GM19324 (cell line): ENCODE results near the gene ELAVL2.
"Not testable (repeated sequence)": the region's sequence is repeated elsewhere in the genome, so short reads cannot be mapped to it uniquely, and the experiment has no call there.

Experiments used
- ATAC-seq: cut with Tn5 transposase; IDR thresholded peaks from one replicate; pipeline ENCODE4 v1.9.1; 2021; ENCODE audit warnings: mild to moderate bottlenecking, moderate library complexity; ENCODE audit not compliant: unreplicated experiment, low FRiP score

ELAVL2 gene

DNA sequence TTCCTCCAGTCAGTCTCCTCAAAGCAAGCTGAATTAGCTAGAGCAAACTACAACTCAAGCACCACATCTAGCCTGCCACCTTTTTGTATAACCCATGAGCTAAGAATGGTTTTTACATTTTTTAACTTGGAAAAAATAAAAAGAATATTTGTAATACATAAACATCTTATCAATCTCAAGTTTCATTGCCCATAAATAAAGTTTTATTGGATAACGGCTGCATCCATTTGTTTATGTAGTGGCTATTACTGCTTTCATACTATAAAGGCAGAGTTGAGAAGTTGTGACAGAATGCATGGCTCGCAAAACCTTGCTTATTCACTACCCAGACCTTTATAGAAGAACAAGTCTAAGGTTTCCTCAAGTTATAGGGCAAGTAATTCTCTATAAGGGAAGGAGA is 95.7 kb downstream of the ELAVL2 start:
- no peak for ATAC-seq

DNA sequence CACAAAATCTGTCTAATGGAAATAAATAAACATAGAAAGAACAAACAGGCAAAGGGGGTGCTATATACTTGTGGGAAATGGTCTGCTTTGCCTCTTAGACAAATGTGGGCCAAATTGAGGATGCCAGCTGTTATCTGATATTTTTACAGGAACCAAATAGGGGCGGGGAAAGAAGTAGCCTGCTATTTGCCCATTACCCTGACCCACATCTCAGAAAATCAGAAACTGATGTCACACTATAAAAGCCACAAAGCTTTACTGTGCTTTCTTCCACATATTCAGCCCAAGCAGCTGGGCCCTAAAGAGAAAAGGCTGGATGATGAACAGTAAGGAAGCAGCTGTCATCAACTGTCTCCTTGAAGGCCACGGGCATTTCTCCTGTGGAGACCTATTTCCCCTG is 97.3 kb downstream of the ELAVL2 start:
- ATAC-seq = no peak

DNA sequence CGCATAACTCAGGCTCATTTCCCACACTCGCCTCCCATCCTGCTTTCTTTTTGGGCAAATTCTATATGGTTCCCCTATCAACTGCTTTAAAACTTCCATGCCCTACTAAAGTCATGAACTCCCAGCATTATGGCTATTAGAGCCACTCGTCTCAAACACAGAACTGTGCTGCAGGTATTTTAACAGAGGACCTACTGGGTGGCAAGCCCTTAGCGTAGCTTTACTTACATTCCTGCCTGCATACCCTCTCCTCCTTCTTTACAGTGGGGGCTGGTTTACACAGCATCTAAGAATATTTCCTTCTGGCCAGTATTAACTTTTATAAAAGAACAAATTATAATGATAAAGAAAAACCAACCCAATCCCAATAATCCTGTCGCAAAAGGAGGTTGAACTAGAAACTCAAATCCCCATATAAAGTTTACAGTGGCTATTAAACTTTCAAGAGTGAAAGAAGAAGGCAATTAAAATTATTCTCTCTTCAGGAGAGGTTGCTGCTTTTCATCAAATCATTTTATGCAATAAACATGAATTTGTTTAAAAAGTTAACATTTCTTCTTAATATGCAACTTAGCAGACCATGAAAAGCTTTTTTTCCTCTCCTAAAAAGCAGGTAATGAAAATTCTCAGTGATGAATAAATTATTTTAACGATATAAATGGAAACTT is 100.6 kb downstream of the ELAVL2 start:
- no peak for ATAC-seq

DNA sequence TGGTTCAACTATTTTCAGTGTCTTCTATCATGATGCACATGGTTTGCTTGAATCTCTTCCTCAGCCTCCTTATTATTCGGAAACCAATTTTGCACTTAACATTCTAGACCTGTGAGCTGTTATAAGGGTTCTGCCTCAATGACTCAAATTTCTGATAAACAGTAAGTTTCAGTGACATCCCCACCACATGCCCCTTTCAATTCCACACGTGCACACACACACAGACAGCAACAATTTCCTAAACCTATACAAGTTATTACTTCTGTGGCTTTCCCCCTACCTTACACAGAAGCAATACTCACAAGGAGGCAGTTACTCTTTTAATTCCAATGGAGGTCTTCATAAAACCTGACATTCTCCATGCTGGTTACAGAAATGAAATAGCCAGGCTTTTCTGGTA is 102.4 kb downstream of the ELAVL2 start:
- no peak for ATAC-seq

DNA sequence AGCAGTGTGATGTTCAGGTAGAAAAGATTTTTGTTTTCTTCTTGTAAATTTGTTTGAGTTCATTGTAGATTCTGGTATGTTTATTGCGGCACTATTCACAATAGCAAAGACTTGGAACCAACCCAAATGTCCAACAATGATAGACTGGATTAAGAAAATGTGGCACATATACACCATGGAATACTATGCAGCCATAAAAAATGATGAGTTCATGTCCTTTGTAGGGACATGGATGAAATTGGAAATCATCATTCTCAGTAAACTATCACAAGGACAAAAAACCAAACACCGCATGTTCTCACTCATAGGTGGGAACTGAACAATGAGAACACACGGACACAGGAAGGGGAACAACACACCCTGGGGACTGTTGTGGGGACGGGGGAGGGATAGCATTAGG is 103.0 kb downstream of the ELAVL2 start:
- not testable (repeated sequence) for ATAC-seq

DNA sequence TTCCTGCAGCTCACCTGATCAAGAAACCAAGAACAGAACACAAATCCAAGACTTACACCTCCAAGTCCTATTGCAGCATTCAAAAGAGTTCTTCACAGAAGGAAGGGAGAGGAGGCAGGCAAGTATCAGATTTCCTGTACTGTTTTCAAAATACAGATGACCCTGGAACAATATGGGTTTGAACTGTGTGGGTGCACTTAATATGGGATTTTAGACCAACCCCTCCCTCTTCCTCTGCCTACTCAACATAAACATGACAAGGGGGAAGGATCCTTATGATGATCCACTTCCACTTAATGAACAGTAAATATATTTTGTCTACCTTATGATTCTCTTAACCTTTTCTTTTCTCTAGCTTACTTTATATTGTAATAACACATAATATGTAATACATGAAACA is 104.6 kb downstream of the ELAVL2 start:
- no peak for ATAC-seq

DNA sequence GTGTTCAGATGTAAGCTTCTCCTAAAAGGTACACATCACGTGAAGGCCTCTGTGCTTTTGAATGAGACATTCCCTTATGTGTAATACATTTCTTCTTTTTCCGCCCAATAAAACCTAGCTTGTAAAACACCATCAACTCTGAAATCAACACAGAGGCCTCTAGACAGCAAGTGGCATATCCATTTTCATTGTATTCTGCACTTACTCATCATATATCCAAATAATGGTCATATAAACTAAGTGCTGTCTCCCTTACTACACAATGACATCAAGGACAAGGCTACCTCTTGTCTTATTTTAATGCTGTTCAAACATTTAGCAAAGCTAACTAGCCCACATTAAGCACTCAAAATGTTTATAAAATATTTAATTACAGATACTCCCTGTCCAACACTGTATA is 108.5 kb downstream of the ELAVL2 start:
- ATAC-seq = no peak

DNA sequence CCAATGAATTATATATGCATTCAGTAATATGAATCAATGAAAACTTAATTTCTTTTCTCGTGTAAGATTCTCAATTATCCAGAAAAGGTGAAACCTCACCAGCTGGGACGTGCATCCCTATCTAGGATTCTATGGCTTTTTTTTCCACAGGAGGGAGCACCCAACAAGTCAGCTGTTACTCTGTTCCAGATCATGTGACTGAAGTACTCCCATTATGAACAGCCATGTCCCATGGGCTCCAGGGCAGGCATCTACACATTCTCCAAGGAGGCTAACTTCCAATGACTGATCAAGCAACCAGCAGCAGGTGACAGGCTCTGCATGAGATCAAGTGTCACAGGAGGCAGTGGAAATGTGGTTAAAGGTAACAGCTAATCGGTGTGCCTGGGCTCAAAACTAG is 118.8 kb downstream of the ELAVL2 start:
- ATAC-seq = no peak

DNA sequence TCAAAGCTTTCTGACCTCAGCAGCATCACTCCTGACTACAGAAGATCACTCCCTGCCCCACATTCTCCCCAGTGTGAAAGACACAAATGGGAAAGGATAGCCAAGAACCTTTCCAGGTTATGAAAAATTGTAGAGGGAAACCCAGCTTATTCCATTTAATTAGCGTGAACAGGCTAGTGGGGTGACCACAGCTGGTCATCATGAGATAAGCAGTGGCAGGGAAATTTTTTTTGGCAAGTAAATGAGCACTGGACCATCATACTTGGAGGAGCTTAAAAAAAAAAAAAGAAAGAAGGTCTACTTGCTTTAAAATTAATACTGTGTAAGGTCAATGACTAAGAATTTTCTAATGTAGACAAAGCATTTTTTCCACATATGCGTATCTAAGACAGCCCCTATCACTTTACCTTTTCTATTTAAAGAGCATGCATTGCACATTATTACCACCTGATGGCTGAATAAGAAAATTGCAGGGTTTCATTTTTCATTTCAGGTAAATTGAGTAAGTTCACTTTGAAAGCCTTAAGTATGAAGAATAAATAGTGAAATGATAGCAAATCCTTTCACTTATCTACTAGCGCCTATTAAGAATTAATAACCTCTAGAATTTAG is 123.6 kb downstream of the ELAVL2 start:
- no peak for ATAC-seq

DNA sequence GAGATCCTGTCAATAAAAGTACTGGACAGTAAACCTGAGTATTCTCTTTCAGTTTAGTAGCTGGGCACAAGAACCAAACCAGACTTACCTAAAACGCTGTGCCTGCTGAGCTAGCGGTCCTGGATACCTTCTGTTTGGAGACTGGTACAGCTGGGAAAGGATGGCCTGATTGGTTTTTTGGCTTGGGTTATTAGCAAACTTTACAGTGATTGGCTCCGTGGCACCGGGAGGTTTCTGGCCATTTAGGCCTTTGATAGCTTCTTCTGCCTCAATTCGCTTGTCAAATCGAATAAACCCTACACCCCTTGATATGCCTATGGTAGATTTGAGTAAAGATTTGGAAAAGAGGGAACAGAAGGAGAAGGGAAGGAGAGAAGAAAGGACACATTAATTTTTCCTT is 124.7 kb downstream of the ELAVL2 start:
- no peak for ATAC-seq

DNA sequence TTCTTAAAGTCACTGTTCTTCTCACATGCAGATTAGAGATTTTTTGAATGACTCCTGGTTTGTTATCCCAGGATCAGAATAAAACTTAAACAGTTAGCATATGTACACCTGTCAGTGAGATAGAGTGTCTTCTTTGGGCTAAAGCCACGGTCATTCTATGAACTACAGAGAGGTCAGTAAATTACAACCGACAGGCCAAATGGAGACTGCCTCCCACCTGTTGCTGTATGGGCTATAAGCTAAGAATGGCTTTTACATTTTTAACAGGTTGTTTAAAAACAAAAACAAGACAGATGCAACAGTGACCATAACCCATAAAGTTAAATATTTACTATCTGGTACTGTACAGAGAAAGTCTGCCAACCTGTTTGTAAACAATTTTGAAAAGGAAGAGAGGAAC is 125.7 kb downstream of the ELAVL2 start:
- no peak for ATAC-seq

DNA sequence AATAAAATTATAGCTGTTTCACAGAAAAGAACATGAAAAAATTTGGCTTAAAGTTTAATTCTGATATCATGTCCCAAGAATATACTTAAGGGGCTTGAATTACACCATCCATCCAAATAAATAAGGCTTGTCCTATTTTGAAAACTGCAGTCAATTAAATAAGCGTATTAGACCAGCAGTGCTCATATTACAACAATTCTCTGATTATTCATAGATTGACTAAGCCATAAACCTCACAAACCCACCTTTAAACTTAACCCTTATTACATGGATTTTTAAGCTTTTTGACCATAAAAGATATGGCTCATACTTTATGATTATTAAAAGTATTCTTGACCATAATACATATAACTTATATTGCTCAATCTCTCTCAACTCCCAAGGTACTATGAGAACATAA is 127.9 kb downstream of the ELAVL2 start:
- ATAC-seq = no peak

DNA sequence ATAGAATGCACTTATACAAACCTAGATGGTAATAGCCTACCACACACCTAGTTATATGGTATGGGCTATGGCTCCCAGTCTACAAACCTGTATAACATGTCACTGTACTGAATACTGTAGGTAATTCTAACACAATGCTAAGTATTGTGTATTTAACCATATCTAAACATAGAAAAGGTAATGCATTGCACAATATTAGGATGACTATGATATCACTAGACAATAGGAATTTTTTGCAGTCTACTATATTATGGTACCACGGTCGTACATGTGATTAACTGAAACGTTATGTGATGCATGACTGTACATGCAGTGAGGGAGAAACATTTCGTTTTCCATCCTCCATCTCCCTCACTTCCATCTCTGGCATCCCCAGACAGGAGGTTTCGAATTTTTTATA is 130.5 kb downstream of the ELAVL2 start:
- no peak for ATAC-seq

DNA sequence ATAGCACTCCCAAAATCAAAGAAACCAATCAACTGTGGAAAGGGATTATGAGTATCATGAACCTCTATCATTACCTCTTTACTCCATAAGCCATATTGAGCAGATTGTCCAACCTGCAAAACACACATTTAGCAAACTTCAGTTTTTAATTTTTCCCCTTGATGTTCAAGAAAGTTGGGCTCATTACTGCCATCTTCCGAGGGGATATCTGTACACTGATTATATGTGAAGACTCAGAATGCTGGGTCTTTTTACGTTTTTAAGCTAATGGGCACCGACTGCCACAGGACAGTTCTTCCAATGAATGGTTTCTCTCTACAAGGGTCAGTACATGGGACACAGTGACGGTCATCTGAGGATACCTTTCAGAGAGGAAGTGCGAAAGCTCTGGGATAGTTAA is 132.7 kb downstream of the ELAVL2 start:
- ATAC-seq = no peak

DNA sequence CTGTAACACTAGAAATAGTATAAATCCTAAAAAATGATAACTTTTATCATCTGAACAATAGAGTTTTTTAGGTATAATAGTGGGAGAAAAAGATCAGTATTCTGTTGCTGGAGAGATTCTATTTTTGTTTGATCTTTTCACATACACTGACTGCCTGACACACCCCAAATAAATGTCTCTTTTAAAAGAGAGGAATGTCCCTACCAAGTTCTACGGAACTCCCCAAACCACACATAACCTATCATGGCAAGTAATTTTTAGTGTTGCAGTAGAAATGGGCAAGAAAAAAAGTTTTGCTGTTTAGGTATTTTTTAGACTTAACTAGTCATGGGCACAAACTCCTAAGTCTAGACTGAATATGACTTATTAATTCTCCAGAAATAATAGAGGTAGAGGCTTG is 139.1 kb downstream of the ELAVL2 start:
- no peak for ATAC-seq

DNA sequence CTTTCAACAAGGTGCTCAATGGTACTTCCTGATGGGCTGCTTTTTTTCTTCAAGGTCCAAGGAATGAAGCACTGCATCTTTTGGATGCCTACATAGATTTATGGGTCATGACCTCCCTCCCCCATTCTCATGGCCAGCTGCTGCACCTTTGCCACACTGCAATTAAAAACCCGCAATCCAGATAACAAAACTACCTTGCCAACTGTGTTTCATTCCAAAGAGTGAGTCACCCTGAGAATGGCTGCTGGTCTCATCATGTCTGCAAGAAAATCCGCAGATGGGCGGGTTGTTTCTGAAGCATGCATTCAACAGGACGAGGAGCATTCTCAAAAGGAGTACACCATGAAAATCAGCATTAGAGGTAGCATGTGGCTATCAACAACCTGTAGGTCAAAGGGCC is 139.8 kb downstream of the ELAVL2 start:
- no peak for ATAC-seq

DNA sequence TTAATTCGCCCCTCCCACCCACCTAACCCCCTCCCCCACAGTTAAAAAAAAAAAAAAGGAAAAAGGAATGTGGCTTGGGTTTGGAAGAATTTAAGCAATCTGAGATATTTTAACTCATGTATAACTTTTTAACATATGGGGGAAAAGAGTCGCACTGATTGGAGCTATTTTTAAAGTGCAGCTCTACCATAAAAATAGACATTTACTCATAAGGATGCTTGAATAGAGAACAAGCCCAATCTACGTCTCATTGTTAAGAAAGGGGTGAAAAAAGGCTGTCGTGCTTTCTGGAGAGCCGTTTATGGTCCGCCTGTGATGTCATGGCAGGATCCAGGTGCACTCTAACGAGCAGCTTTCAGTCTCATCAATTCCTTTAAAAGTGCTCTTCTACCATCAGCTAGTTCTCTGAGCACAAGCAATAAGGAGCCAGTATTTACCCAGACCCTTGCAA is 142.4 kb downstream of the ELAVL2 start:
- ATAC-seq = no peak

DNA sequence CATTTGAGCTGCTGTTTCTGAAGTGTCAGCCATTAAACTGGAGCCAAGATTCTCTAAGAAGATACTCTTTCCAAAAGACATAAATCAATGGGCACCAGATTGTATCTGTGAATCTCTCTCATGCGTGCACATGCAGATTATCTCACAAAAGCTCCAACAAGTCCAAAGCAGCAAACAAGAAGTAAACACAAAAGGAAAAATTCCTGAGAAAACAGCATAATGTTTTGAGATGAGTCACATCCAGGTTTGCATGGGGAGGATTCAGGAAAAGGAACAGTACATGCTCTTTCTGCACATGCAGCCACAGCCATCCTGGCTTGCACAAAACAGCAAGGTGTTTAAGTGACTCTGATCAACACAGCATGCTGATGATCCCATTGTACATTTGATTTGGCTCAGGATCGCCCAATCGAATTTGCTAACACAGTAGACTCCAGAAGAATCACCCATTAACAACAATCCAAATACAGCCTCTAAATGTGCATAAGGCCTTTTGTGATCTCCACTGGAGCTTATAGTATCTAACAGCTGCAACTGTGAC is 143.1 kb downstream of the ELAVL2 start:
- no peak for ATAC-seq

DNA sequence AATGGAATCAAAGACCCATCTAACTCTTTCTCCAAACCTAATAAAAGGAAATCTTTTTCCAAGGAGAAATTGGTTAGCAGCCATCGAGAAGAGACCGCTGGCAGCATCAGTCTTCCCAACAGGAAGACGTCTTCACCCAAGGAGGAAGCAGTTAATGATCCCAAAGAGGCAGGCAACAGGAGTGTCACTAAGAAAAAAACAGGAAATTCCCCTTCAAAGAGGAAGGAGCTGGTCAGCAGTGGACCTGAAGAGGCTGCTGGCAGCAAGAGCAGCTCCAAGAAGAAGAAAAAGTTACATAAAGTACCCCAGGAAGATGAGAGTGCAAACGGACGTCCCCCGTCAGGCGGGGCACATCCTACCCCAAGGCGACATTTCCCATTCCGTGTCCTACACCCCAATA is 143.7 kb downstream of the ELAVL2 start:
- ATAC-seq = no peak

DNA sequence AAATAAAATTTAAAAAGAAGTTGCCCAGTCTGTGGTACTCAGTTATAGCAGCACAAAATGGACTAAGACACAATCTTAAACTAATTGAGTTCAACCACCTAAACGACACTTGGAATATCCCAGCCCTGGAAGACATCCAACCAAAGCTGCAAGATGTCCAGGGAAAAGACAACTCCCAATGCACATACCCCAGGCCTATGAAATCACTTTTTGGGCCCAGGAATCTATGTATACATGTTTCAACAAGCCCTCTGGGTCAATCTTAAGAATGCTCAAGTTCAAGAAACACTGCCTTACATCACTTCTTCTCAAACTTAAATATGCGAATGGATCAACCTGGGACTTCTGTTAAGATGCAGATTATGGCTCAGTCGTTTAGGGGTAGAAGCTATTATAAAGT is 148.6 kb downstream of the ELAVL2 start:
- no peak for ATAC-seq

DNA sequence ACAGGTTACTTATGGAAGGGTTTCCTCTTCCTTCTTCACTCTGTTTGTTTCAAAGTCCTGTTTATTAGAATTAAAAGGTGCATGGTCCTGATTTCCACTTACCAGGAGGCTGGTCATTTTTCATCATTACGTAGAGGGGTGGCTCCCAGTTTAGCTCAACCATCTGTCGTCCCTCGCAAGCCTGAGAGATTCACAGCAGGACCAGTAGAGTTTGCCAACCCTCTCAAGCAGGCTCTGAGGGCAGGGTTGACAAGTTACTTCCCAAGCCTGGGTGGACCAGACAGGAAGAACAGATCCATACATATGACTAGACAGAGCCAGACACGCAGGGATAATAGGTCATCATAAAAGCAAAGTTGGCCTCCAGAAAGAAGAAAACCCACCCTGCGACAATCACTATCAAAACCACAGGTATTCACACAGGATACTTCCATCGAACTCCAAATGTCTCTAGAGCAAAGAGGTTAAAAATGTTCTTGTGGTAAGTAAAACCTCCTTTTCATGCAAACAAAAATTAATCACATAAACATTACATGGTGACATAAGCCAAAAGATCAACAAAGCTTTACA is 151.9 kb downstream of the ELAVL2 start:
- no peak for ATAC-seq

DNA sequence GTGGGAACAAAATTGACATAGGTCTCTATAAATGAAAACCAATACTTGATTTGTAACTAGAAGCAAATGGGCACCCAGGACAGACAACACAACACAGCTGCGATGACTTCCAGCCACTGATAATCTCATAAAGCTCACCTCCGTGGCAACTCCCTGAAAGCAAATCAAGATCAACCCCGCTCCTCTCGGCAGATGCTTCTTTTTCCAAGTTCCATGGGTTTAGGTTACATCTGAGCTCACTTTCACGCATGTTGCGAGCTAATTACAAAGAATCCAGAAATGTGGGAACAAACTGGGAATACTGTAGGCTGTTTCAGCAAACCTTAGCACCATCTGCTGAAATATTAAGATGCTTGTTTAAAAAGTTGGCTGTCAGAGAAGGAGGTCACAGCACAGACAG is 153.9 kb downstream of the ELAVL2 start:
- no peak for ATAC-seq
